DOHH2 (cell line): ENCODE measurements around the gene FUT8.

Experiments
- EZH2phosphoT487 ChIP-seq: fragments of 200-600 bp; sonication (generic); IDR thresholded peaks from 2 replicates; pipeline ENCODE4 v1.6.1; 2017; ENCODE audit warnings: borderline replicate concordance, mild to moderate bottlenecking, antibody characterized with exemption, low read length, moderate library complexity, mixed read lengths
- TF ChIP-seq, protein P1 (sequence below): fragments of 200-600 bp; sonication (generic); IDR thresholded peaks from one replicate; pipeline ENCODE4 v1.5.1; 2014; ENCODE audit warnings: antibody characterized with exemption, mild to moderate bottlenecking, low read depth, low read length; ENCODE audit not compliant: poor library complexity, severe bottlenecking

DNA sequence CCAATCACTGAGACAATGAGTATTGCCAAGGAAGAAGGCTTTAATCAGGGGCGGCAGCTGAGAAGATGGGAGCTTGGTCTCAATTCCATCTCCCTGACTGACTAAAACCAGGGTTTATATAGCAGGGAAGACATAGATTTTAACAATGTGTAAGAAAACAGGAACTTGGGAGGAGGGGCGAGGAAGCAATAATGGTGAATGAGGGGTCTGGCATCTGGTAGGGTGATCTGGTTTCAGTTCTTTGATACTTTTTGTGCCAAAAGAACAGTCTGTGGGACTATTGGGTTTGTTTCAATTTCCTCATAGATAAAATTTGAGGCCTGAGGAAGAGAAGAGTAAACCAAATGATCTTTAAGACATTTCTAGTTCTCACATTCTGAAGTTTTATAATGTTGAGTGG, 49.2 kb downstream of the FUT8 start:
- TF ChIP-seq, protein P1, sequence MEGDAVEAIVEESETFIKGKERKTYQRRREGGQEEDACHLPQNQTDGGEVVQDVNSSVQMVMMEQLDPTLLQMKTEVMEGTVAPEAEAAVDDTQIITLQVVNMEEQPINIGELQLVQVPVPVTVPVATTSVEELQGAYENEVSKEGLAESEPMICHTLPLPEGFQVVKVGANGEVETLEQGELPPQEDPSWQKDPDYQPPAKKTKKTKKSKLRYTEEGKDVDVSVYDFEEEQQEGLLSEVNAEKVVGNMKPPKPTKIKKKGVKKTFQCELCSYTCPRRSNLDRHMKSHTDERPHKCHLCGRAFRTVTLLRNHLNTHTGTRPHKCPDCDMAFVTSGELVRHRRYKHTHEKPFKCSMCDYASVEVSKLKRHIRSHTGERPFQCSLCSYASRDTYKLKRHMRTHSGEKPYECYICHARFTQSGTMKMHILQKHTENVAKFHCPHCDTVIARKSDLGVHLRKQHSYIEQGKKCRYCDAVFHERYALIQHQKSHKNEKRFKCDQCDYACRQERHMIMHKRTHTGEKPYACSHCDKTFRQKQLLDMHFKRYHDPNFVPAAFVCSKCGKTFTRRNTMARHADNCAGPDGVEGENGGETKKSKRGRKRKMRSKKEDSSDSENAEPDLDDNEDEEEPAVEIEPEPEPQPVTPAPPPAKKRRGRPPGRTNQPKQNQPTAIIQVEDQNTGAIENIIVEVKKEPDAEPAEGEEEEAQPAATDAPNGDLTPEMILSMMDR: no peak
- no peak for TF ChIP-seq EZH2phosphoT487
